Liver (tissue), 9 donors: ENCODE measurements around the gene KLF6. TPM values are rescaled to one million over a fixed set of nuclear protein-coding genes. Genes with fewer than 3 reads are reported as not detected.

ENCODE experiments used
- DNase-seq: peaks from one replicate; pipeline ENCODE4 v3.0.0-alpha.2; 2017; ENCODE audit warnings: low spot score
- H3K27ac ChIP-seq, 2 donors: one replicate each; pipeline ENCODE4 v1.7.0; 2013; ENCODE audit warnings: inconsistent platforms in 2 of 2, low read length in 2 of 2, control low read depth in 1 of 2, low read depth in 1 of 2, mild to moderate bottlenecking in 1 of 2
- H3K27me3 ChIP-seq, 4 donors: one replicate each; pipeline versions ENCODE4 v1.6.1 to v1.7.0; 2013; ENCODE audit warnings: low read length in 3 of 4, inconsistent platforms in 1 of 4, mild to moderate bottlenecking in 1 of 4, moderate library complexity in 1 of 4; ENCODE audit not compliant: control insufficient read depth in 4 of 4, insufficient read depth in 4 of 4
- H3K36me3 ChIP-seq, 4 donors: one replicate each; pipeline versions ENCODE4 v1.6.1 to v1.7.0; 2013; ENCODE audit warnings: low read length in 3 of 4, mild to moderate bottlenecking in 3 of 4, low read depth in 1 of 4, moderate library complexity in 1 of 4; ENCODE audit not compliant: control insufficient read depth in 4 of 4, insufficient read depth in 3 of 4
- H3K4me1 ChIP-seq, 4 donors: one replicate each; pipeline versions ENCODE4 v1.6.1 to v1.7.0; 2013; ENCODE audit warnings: low read length in 3 of 4, mild to moderate bottlenecking in 3 of 4, moderate library complexity in 1 of 4; ENCODE audit not compliant: control insufficient read depth in 4 of 4, insufficient read depth in 4 of 4
- H3K4me3 ChIP-seq, 3 donors: one replicate each; pipeline versions ENCODE4 v1.6.1 to v1.7.0; 2013; ENCODE audit warnings: low read length in 3 of 3, control low read depth in 1 of 3, low read depth in 1 of 3, mild to moderate bottlenecking in 1 of 3
- H3K9ac ChIP-seq, 2 donors: one replicate each; pipeline ENCODE4 v1.7.0; 2013; ENCODE audit warnings: low read length in 2 of 2, mild to moderate bottlenecking in 2 of 2, moderate library complexity in 2 of 2, control low read depth in 1 of 2, low read depth in 1 of 2
- H3K9me3 ChIP-seq, 4 donors: one replicate each; pipeline versions ENCODE4 v1.6.1 to v1.7.0; 2013; ENCODE audit warnings: low read length in 3 of 4; ENCODE audit not compliant: control insufficient read depth in 4 of 4
- CTCF ChIP-seq: fragments of 150-350 bp; IDR thresholded peaks from 2 replicates; pipeline ENCODE4 v1.5.1; 2017; ENCODE audit warnings: improper control_type of control experiment, low read depth, low read length; ENCODE audit not compliant: missing input control
- EGR1 ChIP-seq, 2 donors: IDR thresholded peaks; 2 replicates each; pipeline ENCODE4 v1.6.1; 2016 to 2018; ENCODE audit warnings: antibody characterized with exemption in 2 of 2, low read depth in 2 of 2
- FOXA1 ChIP-seq: IDR thresholded peaks from 2 replicates; pipeline ENCODE4 v1.6.1; 2016; ENCODE audit warnings: antibody characterized with exemption
- FOXA2 ChIP-seq: IDR thresholded peaks from 2 replicates; pipeline ENCODE4 v1.6.1; 2016; ENCODE audit warnings: antibody characterized with exemption
- GABPA ChIP-seq, 2 donors: IDR thresholded peaks in 1 of 2; conservative IDR thresholded peaks in 1 of 2; 2 replicates each; pipeline ENCODE4 v1.6.1; 2016; ENCODE audit warnings: antibody characterized with exemption in 2 of 2, mild to moderate bottlenecking in 1 of 2, moderate library complexity in 1 of 2
- HNF4A ChIP-seq, 2 donors: conservative IDR thresholded peaks; 2 replicates each; pipeline ENCODE4 v1.6.1; 2016; ENCODE audit warnings: antibody characterized with exemption in 2 of 2, mild to moderate bottlenecking in 2 of 2
- HNF4G ChIP-seq: IDR thresholded peaks from 2 replicates; pipeline ENCODE4 v1.6.1; 2016; ENCODE audit warnings: antibody characterized with exemption
- JUND ChIP-seq, 2 donors: IDR thresholded peaks; 2 replicates each; pipeline ENCODE4 v1.6.1; 2016; ENCODE audit warnings: antibody characterized with exemption in 2 of 2
- NR2F2 ChIP-seq: IDR thresholded peaks from 2 replicates; pipeline ENCODE4 v1.6.1; 2016; ENCODE audit warnings: antibody characterized with exemption
- RAD21 ChIP-seq, 2 donors: IDR thresholded peaks; 2 replicates each; pipeline ENCODE4 v1.6.1; 2016; ENCODE audit warnings: antibody characterized with exemption in 2 of 2, mild to moderate bottlenecking in 2 of 2
- RXRA ChIP-seq, 2 donors: IDR thresholded peaks; 2 replicates each; pipeline ENCODE4 v1.6.1; 2017 to 2018; ENCODE audit warnings: antibody characterized with exemption in 2 of 2, mild to moderate bottlenecking in 1 of 2
- SP1 ChIP-seq: IDR thresholded peaks from 2 replicates; pipeline ENCODE4 v1.6.1; 2018; ENCODE audit warnings: antibody characterized with exemption, mild to moderate bottlenecking
- TAF1 ChIP-seq: conservative IDR thresholded peaks from 2 replicates; pipeline ENCODE4 v1.6.1; 2016; ENCODE audit warnings: antibody characterized with exemption, mild to moderate bottlenecking
- YY1 ChIP-seq: IDR thresholded peaks from 2 replicates; pipeline ENCODE4 v1.6.1; 2016; ENCODE audit warnings: antibody characterized with exemption, mild to moderate bottlenecking
- WGBS: extraction: QIAGEN DNeasy Blood & Tissue Kit; methylation state at CpG from one replicate; pipeline ENCODE4 v1.1.7; 2013; 5-methylcytosine and 5-hydroxymethylcytosine counted together
- polyA plus RNA-seq, 2 donors: library from polyadenylated mRNA; stranded (reverse) in 1 of 2; unstranded in 1 of 2; fragments of 200-250 nt in 1 of 2; fragments of >200 nt in 1 of 2; fragmentation: Nextera tagmentation in 1 of 2; extraction: Ambion mirVana in 1 of 2; gene quantifications; one replicate each; pipeline versions ENCODE4 v1.2.1 to v1.2.3, GENCODE V29; 2013 to 2015
- total RNA-seq, 2 donors: library from RNA; depleted of rRNA; stranded (reverse); fragments of >200 nt; gene quantifications; one replicate each; pipeline ENCODE4 v1.2.3, GENCODE V29; 2014
- TF ChIP-seq, protein P1 (sequence below): IDR thresholded peaks from 2 replicates; pipeline ENCODE4 v1.6.1; 2016; ENCODE audit warnings: antibody characterized with exemption
- TF ChIP-seq, protein P2 (sequence below): IDR thresholded peaks from 2 replicates; pipeline ENCODE4 v1.6.1; 2016; ENCODE audit warnings: antibody characterized with exemption
- TF ChIP-seq, protein P3 (sequence below): IDR thresholded peaks from 2 replicates; pipeline ENCODE4 v1.6.1; 2016; ENCODE audit warnings: antibody characterized with exemption, mild to moderate bottlenecking
- TF ChIP-seq, protein P4 (sequence below): IDR thresholded peaks from 2 replicates; pipeline ENCODE4 v1.6.1; 2016; ENCODE audit warnings: antibody characterized with exemption
- donor health status: healthy.
- donor health status: healthy.
- donor health status: healthy.
- donor health status: healthy.
- donor health status: healthy.

The KLF6 gene
- total and polyA plus RNA-seq, 4 donors, result 11.0 to 124 (median 22.2) TPM

- H3K9me3 ChIP-seq, result peaks cover 0 to 1% (median 0%) of the 10 kb centered on the region in 4 donors
- H3K27me3 ChIP-seq, result no peaks in the 10 kb centered on the region
- peaks cover 0 to 3% (median under 1%) of the 10 kb centered on the region in 4 donors for H3K4me1 ChIP-seq
- no peak for DNase-seq
- H3K27ac ChIP-seq, result no peak overlapping the region
- no peak overlapping the region for H3K4me3 ChIP-seq
- 60% methylated on average over 1 of the region's 1 CpG for WGBS
- H3K9ac ChIP-seq, result no peak overlapping the region
- H3K36me3 ChIP-seq, result no peaks in the 10 kb centered on the region
- no peak for TF ChIP-seq TAF1
- TF ChIP-seq HNF4G, result no peak
- TF ChIP-seq CTCF, result no peak
- TF ChIP-seq FOXA2, result no peak
- TF ChIP-seq FOXA1, result no peak
- TF ChIP-seq NR2F2, result no peak
- TF ChIP-seq, protein P1, sequence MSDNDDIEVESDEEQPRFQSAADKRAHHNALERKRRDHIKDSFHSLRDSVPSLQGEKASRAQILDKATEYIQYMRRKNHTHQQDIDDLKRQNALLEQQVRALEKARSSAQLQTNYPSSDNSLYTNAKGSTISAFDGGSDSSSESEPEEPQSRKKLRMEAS, result no peak
- TF ChIP-seq YY1, result no peak
These were observed 12.7 kb upstream of the KLF6 start for GRCh38 chr10:3797750-3798149.

GRCh38 chr10:3793553-3793952 is 8.5 kb upstream of the KLF6 start:
- DNase-seq, result no peak
- Histone ChIP-seq H3K4me1 (no peaks in the 10 kb centered on the region), H3K36me3 (no peaks in the 10 kb centered on the region), H3K9me3 (peaks cover 0 to 1% (median 0%) of the 10 kb centered on the region in 4 donors), H3K27ac (no peak overlapping the region), H3K27me3 (no peaks in the 10 kb centered on the region), H3K9ac (no peak overlapping the region), H3K4me3 (no peak overlapping the region)
- TF ChIP-seq HNF4G, result no peak
- TF ChIP-seq, protein P2, sequence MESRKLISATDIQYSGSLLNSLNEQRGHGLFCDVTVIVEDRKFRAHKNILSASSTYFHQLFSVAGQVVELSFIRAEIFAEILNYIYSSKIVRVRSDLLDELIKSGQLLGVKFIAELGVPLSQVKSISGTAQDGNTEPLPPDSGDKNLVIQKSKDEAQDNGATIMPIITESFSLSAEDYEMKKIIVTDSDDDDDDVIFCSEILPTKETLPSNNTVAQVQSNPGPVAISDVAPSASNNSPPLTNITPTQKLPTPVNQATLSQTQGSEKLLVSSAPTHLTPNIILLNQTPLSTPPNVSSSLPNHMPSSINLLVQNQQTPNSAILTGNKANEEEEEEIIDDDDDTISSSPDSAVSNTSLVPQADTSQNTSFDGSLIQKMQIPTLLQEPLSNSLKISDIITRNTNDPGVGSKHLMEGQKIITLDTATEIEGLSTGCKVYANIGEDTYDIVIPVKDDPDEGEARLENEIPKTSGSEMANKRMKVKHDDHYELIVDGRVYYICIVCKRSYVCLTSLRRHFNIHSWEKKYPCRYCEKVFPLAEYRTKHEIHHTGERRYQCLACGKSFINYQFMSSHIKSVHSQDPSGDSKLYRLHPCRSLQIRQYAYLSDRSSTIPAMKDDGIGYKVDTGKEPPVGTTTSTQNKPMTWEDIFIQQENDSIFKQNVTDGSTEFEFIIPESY, result no peak
- no peak for TF ChIP-seq JUND (IDR thresholded peaks at IDR 0.05)
- TF ChIP-seq FOXA2, result no peak
- TF ChIP-seq RXRA (IDR thresholded peaks at IDR 0.05), result no peak
- TF ChIP-seq NR2F2, result no peak
- no peak for TF ChIP-seq SP1
- TF ChIP-seq TAF1, result no peak
- no peak for TF ChIP-seq EGR1 (IDR thresholded peaks at IDR 0.05; ENCODE audit: low read depth in 2 of 2)
- no peak for TF ChIP-seq RAD21 (IDR thresholded peaks at IDR 0.05)
- no peak for TF ChIP-seq HNF4A (conservative IDR thresholded peaks at IDR 0.05)
- TF ChIP-seq, protein P1, result no peak
- no peak for TF ChIP-seq GABPA (IDR thresholded peaks at IDR 0.05 in 1 of 2, conservative IDR thresholded peaks at IDR 0.05 in 1 of 2)
- no peak for TF ChIP-seq CTCF
- TF ChIP-seq YY1, result no peak
- TF ChIP-seq, protein P3, sequence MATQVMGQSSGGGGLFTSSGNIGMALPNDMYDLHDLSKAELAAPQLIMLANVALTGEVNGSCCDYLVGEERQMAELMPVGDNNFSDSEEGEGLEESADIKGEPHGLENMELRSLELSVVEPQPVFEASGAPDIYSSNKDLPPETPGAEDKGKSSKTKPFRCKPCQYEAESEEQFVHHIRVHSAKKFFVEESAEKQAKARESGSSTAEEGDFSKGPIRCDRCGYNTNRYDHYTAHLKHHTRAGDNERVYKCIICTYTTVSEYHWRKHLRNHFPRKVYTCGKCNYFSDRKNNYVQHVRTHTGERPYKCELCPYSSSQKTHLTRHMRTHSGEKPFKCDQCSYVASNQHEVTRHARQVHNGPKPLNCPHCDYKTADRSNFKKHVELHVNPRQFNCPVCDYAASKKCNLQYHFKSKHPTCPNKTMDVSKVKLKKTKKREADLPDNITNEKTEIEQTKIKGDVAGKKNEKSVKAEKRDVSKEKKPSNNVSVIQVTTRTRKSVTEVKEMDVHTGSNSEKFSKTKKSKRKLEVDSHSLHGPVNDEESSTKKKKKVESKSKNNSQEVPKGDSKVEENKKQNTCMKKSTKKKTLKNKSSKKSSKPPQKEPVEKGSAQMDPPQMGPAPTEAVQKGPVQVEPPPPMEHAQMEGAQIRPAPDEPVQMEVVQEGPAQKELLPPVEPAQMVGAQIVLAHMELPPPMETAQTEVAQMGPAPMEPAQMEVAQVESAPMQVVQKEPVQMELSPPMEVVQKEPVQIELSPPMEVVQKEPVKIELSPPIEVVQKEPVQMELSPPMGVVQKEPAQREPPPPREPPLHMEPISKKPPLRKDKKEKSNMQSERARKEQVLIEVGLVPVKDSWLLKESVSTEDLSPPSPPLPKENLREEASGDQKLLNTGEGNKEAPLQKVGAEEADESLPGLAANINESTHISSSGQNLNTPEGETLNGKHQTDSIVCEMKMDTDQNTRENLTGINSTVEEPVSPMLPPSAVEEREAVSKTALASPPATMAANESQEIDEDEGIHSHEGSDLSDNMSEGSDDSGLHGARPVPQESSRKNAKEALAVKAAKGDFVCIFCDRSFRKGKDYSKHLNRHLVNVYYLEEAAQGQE, result no peak
- TF ChIP-seq FOXA1, result no peak
- TF ChIP-seq, protein P4, sequence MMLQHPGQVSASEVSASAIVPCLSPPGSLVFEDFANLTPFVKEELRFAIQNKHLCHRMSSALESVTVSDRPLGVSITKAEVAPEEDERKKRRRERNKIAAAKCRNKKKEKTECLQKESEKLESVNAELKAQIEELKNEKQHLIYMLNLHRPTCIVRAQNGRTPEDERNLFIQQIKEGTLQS, result no peak
- WGBS, result 95% methylated on average over 3 of the region's 3 CpGs
